WTC11 (cell line): ENCODE data around the gene FCMR. TPM values are rescaled to one million over a fixed set of nuclear protein-coding genes. Genes with fewer than 3 reads are reported as not detected.

Source experiments
- ATAC-seq: fragments of 200-7000 bp; cut with Tn5 transposase; 2 replicates; pipeline ENCODE4 v1.10.0; 2021; ENCODE audit warnings: mild to moderate bottlenecking, moderate library complexity
- CTCF ChIA-PET: fragments of 300-600 bp; sonication (Branson Sonifier 250); formaldehyde crosslinking; loops from one replicate; lab custom pipeline; 2021; ENCODE audit warnings: antibody characterized with exemption; lab: Charles Lee
- POLR2A ChIA-PET: fragments of 350-600 bp; sonication (Branson Sonifier 250); formaldehyde crosslinking; loops from one replicate; lab custom pipeline; 2021; ENCODE audit warnings: antibody characterized with exemption; lab: Charles Lee
- DNase-seq: peaks from one replicate; pipeline ENCODE4 v3.0.0; 2021; ENCODE audit warnings: low spot score
- H3K27ac Mint-ChIP-seq: 2 replicates; pipeline ENCODE4 v1.8.0; 2021; ENCODE audit warnings: mixed read lengths
- H3K27me3 Mint-ChIP-seq: 2 replicates; pipeline ENCODE4 v1.8.0; 2021; ENCODE audit warnings: low read depth, mild to moderate bottlenecking, moderate library complexity, mixed read lengths
- H3K36me3 Mint-ChIP-seq: 2 replicates; pipeline ENCODE4 v1.8.0; 2021; ENCODE audit warnings: mixed read lengths
- H3K4me1 Mint-ChIP-seq: 2 replicates; pipeline ENCODE4 v1.8.0; 2022; ENCODE audit warnings: mixed read lengths
- H3K4me3 Mint-ChIP-seq: 2 replicates; pipeline ENCODE4 v1.8.0; 2021; ENCODE audit warnings: mild to moderate bottlenecking, moderate library complexity, mixed read lengths
- H3K9me3 Mint-ChIP-seq: 2 replicates; pipeline ENCODE4 v1.8.0; 2021; ENCODE audit warnings: mixed read lengths
- ATF3 ChIP-seq: sonication (generic); formaldehyde crosslinking; conservative IDR thresholded peaks from 2 replicates; pipeline ENCODE4 v1.8.1; 2022; ENCODE audit warnings: mild to moderate bottlenecking, missing genetic modification reagents
- CREB1 ChIP-seq: sonication (generic); formaldehyde crosslinking; IDR thresholded peaks from 2 replicates; pipeline ENCODE4 v1.8.0; 2023; ENCODE audit warnings: mild to moderate bottlenecking, missing genetic modification reagents
- FOXP1 ChIP-seq: sonication (generic); formaldehyde crosslinking; IDR thresholded peaks from 2 replicates; pipeline ENCODE4 v1.8.0; 2022; ENCODE audit warnings: missing genetic modification reagents, mild to moderate bottlenecking, moderate library complexity, borderline replicate concordance
- GTF2I ChIP-seq: fragments of 250-450 bp; sonication (Bioruptor Pico); conservative IDR thresholded peaks from 2 replicates; pipeline ENCODE4 v1.4.0; 2021; ENCODE audit warnings: mild to moderate bottlenecking
- HMGA2 ChIP-seq: fragments of 250-450 bp; sonication (Bioruptor Pico); IDR thresholded peaks from 2 replicates; pipeline ENCODE4 v1.4.0; 2021; ENCODE audit warnings: mild to moderate bottlenecking, moderate library complexity
- HMGXB4 ChIP-seq: sonication (generic); formaldehyde crosslinking; IDR thresholded peaks from 2 replicates; pipeline ENCODE4 v1.8.1; 2023; ENCODE audit warnings: mild to moderate bottlenecking, moderate library complexity, missing genetic modification reagents
- JAZF1 ChIP-seq: fragments of 250-450 bp; sonication (Bioruptor Pico); IDR thresholded peaks from 2 replicates; pipeline ENCODE4 v1.9.0; 2021; ENCODE audit warnings: moderate library complexity, mild to moderate bottlenecking, inconsistent platforms
- NFYB ChIP-seq: sonication (generic); formaldehyde crosslinking; conservative IDR thresholded peaks from 2 replicates; pipeline ENCODE4 v1.8.0; 2022; ENCODE audit warnings: low read depth, missing genetic modification reagents
- RELA ChIP-seq: sonication (generic); formaldehyde crosslinking; IDR thresholded peaks from 2 replicates; pipeline ENCODE4 v1.8.1; 2022; ENCODE audit warnings: missing genetic modification reagents, mild to moderate bottlenecking, borderline replicate concordance
- SMAD4 ChIP-seq: sonication (generic); formaldehyde crosslinking; IDR thresholded peaks from 2 replicates; pipeline ENCODE4 v1.8.0; 2022; ENCODE audit warnings: mild to moderate bottlenecking, missing genetic modification reagents
- STAT6 ChIP-seq: sonication (generic); formaldehyde crosslinking; conservative IDR thresholded peaks from 2 replicates; pipeline ENCODE4 v1.8.1; 2023; ENCODE audit warnings: mild to moderate bottlenecking, low read depth, missing genetic modification reagents, moderate library complexity
- TEAD4 ChIP-seq: sonication (generic); formaldehyde crosslinking; IDR thresholded peaks from 2 replicates; pipeline ENCODE4 v1.8.0; 2022; ENCODE audit warnings: mild to moderate bottlenecking, missing genetic modification reagents
- USF1 ChIP-seq: sonication (generic); formaldehyde crosslinking; IDR thresholded peaks from 2 replicates; pipeline ENCODE4 v1.8.0; 2022; ENCODE audit warnings: mild to moderate bottlenecking, missing genetic modification reagents
- ZBTB43 ChIP-seq: sonication (generic); formaldehyde crosslinking; IDR thresholded peaks from 2 replicates; pipeline ENCODE4 v1.8.1; 2023; ENCODE audit warnings: mild to moderate bottlenecking, missing genetic modification reagents
- ZNF232 ChIP-seq: sonication (generic); formaldehyde crosslinking; IDR thresholded peaks from 2 replicates; pipeline ENCODE4 v1.8.0; 2022; ENCODE audit warnings: mild to moderate bottlenecking, missing genetic modification reagents
- ZNF317 ChIP-seq: sonication (generic); formaldehyde crosslinking; IDR thresholded peaks from 2 replicates; pipeline ENCODE4 v1.8.1; 2023; ENCODE audit warnings: low read depth, mild to moderate bottlenecking, moderate library complexity, missing genetic modification reagents, borderline replicate concordance
- ZNF396 ChIP-seq: fragments of 250-450 bp; sonication (Bioruptor Pico); IDR thresholded peaks from 2 replicates; pipeline ENCODE4 v1.8.0; 2021; ENCODE audit warnings: mild to moderate bottlenecking, moderate library complexity, borderline replicate concordance
- total RNA-seq: library from RNA; stranded (reverse); gene quantifications from 3 replicates; pipeline ENCODE4 v1.2.3, GENCODE V29; 2021

Gene FCMR
- total RNA-seq, 1 experiment from 2014 or later = 1.0 TPM

DNA sequence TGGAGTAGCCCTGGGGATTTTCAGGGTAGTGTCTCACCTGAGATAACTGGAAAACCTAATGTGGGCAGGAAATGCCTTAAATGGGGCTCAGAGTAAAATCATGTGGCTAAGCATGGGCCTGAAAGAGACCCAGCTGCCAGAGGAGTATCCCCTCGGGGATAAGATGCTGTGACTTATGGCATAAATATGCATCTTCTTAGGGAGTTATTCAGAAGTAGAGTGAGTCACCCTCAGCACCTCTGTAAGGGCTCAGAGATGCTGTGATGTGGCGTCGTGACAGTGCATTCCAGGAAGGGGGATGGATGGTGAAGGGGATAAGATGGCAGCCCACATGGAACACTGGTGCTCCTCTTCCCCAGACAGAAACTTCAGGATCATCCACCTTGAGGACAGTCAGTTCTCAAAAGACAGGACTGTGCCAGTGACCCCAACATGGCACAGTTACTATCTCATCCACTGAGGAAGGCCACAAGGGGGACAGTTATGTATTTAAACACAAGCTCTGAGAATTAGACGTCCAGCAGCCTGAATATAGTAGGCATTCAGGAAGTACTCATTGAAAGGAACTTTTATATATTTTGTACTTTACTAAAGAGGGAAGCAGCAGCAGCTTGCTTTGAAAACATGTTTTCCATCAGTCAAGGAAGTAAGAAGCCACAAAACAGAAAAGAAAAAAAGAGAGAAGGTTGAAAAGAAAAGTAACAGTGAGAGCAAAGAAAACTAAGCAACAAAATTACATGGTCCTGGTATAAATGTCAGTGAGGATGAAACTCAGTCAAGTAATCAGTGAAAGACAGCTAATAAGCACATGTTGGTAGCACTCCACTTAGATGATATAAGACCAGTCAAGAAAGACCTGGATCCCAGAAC lies 16.2 kb downstream of the FCMR start:
- ATAC-seq = no peak
- H3K27ac Mint-ChIP-seq = no peak overlapping the region

More for the DNA sequence above, 16.2 kb downstream of the FCMR start:
- H3K27me3 Mint-ChIP-seq = peaks cover 39% of the 10 kb centered on the region
- no peak overlapping the region for H3K4me3 Mint-ChIP-seq
- DNase-seq = no peak
- no peaks in the 10 kb centered on the region for H3K9me3 Mint-ChIP-seq
- ChIA-PET CTCF (interaction anchor here (1.1 to 1.4 kb wide), 2 partner anchors 30 to 87 kb away, joined by 3 to 4 read pairs; no protein-coding TSS in a partner anchor), POLR2A (no interaction called here)
- TF ChIP-seq TEAD4 (CRISPR knock-in tag) (no peak), SMAD4 (CRISPR knock-in tag) (no peak), STAT6 (CRISPR knock-in tag) (no peak), ZNF232 (CRISPR knock-in tag) (no peak), ATF3 (CRISPR knock-in tag) (no peak), USF1 (CRISPR knock-in tag) (no peak), HMGXB4 (CRISPR knock-in tag) (no peak), JAZF1 (CRISPR knock-in tag) (no peak), GTF2I (CRISPR knock-in tag) (no peak), ZNF396 (CRISPR knock-in tag) (no peak), RELA (CRISPR knock-in tag) (no peak), NFYB (no peak), FOXP1 (CRISPR knock-in tag) (no peak), CREB1 (CRISPR knock-in tag) (no peak), ZNF317 (CRISPR knock-in tag) (no peak), ZBTB43 (CRISPR knock-in tag) (no peak), HMGA2 (CRISPR knock-in tag) (no peak)
- H3K36me3 Mint-ChIP-seq = no peaks in the 10 kb centered on the region
- H3K4me1 Mint-ChIP-seq = peaks cover 12% of the 10 kb centered on the region
